ENCODE data around the gene SNAP47.

Gene SNAP47

DNA sequence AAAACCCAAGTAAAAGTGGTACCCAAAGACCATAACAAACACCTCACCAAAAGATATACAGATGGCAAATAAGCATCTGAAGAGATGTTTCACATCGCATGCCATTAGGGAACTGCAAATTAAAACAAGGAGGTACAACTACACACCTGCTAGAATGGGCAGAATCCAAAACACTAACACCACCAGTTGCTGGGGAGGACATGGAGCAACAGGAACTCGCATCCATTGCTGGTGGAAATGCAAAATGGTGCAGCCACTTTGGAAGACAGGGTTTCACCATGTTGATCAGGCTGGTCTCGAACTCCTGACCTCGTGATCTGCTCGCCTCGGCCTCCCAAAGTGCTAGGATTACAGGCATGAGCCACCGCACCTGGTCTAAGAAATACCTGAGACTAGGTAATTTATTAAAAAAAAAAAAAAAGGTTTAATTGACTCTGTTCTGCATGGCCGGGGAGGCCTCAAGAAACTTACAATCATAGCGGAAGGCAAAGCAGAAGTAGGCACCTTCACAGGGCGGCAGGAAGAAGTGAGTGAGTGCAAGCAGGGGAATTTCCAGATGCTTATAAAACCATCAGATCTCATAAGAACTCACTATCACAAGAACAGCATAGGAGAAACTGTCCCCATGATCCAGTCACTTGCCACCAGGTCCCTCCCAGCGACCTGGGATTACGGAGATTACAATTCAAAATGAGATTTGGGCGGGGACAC is 50.0 kb downstream of the SNAP47 start:
- DNase-seq (ENCODE audit: low read depth in 2 of 2): no peak

- DNase-seq (ENCODE audit: low read depth in 2 of 2): no peak
Measured at GRCh38 chr1:227785805-227786671, 50.8 kb downstream of the SNAP47 start.

DNA sequence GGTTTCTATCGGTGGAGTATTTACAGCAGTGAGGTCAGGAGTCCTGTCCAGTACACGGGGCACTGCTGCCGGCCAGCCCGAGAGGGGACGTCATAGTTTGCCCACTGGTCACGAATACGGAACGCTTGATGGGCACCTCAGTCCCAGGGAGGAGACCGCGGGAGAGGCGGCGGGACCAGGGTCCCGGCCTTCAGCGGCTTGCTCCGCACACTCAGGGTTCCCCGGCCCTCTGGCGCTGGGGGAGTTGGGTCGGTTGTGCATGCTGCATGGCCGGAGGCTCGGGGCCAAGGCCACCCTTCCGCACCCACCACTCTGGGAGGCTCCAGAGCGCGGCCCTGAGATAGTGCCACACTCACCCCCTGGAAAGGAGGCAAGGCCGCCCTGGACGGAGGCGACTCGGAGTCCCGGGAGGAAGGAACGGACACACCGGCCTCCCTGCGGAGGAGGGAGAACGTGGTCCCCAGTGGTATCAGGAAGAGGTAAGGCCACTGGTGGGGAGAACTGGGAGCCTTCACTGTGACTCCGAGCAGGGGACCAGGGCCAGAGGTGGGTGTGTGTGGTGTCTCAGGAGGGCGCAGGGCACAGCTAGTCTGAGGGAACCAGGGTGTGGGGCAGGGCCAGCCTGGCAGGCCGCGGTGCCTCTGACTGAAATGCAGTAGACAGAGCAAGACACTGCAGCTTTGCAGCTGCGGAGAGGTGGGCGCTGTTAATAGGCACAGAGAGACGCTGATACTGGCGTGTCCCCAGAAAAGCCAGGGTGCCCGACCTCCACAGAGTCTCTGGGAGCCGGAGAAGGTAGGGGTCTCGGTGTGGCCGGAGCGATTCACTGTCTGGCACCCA is 51.7 kb downstream of the SNAP47 start:
- DNase-seq (ENCODE audit: low read depth in 2 of 2): no peak

DNA sequence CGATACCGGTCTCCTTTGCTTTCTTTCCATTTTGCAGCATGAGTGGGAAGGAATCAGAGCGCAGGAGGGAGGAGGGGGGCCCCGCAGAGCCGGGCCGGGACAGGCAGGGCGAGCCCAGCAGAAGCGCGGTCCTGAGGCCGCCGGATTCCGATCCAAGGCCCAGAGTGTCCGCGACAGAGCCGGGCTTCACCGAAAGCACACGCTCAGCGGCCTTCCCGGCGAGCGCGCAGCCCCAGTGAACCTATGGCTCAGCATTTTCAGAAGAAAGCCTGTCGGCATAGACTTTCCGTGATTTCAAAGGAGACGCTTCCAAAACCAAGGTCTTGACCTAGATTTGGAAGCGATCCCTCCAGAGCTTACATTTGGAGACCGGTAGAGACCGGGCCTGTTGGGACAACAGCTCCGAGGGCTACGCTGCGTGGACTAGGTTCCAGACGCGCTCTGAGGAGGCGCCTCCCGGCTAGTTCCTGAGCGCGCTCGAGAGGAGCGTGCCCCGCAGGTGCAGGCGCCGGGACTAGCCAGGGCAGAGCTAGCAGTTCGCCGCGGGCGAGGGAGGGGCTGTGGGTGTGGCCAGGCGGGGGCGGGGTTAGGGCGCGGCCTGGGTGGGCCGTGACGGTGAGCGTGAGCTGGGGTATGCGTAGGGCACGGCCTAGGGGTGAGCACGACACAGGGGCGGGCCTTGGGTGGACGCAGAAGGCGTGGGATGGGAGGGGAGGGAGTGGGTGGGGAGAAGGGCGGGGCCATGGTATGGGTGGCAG is 52.5 kb downstream of the SNAP47 start:
- peak; percentile 86 to 90 for DNase-seq (ENCODE audit: low read depth in 2 of 2)

- DNase-seq (ENCODE audit: low read depth in 2 of 2): peak in 1 of 2 donors; percentile 58
Measured at GRCh38 chr1:227788271-227789083, 53.2 kb downstream of the SNAP47 start.

DNA sequence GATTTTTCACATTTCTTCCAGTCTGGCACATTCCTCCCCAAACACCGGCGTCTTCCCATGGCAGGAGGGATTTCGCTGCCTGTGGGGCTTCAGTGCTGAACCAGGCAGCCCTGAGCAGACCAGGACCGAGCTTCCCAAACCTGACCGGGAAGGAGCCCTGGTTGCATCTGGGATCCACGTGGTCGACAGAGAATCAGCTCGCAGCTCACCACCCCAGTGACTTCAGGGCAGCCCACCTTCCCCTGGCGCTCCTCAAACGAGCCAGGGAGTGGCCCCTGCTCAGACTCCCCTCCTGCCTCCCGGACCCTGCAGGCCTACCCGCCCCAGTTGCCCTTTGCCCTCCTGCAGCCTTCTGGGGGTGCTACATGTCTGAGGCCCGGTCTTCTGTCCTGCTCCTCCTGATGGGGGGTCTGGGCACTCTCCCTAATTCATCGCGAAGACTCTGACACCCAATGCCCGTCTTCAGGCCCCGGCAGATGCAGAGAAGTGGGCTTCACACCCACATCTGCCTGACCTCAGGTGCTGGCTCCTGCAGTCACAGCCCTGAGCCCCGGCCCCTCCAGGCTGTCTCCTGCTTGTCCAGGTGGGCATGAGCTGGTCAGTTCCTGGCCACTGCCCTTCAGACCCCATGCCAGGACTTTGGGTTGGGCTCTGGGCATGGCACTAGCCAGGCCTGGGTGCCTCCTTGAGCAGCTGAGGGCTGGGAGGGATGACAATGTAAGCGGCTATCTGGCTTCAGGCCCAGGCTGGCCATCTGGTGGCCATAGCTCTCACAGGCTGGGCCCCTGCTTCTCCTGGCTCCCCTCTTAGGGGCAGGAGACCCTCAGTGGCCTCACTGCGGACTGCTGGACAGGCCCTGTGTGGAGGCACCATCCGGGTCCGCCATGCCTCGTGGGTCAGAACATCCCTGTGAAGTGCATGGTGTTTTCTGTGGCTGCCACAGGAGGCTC is 54.1 kb downstream of the SNAP47 start:
- no peak for DNase-seq (ENCODE audit: low read depth in 2 of 2)

DNA sequence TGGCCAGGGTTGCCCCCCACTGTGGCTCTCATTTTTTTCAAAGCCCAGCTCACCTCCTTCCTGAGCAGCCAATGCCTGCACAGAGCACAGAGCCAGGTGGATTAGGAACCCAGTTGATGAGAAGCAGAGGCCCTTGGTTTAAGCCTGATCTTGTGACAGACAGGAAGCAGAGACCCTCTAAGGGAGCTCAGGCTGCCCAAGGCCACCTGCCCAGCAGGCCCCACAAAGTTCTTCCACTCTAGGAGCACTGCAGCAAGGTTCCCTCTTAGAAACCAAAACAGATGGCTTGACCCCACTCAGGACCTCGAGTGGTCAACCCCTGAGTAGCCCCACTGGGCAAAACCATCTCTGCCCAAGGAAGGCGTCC is 54.8 kb downstream of the SNAP47 start:
- DNase-seq (ENCODE audit: low read depth in 2 of 2): no peak

DNA sequence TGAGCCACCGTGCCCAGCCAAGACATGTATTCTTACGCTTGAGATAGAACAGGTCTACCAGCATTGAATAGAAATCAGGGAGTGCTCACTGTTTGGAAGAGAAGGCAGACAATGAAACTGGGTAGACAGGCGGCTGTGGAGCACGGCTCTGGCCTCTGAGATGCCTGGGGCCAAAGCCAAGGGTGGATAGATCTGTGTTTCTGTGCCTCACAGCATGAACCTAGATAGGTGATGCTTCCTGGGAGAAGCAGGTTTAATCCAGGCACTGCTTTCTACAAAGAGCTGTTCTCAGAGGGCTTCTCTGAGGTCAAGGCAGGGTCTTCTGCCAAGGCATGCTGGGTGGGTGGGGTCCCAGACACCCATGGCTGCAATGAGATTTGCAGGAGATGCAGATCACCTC is 55.6 kb downstream of the SNAP47 start:
- DNase-seq (ENCODE audit: low read depth in 2 of 2): no peak

DNA sequence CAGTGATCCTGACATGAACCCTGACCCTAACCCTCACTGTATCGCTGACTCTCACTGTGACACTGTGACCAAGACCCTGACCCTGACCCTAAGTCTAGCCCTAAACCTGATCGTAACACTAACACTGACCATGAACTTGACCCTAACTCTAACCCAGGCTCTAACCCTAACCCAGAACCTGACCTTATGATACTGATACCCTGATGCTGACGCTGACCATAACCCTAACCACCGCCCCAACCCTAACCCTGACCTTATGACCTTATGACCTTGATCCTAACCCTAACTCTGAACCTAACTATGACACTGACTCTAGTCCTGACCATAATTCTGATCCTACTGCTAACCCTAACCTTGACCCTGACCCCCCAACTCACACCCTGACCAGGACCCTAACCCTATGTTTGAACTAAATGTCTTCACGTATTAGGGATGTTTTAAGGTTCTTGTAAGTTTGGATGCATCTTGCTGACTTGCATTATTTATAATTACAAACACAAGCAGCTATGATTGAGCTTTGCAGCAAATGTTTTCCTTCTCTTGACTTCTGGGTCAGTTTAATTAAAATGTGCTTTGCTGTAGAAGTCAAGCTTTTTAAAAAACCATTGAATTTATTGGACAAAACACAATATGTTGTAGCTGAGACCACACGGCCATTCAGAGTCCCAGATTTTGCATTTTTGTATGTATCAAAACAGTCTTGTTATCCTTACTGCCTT is 56.3 kb downstream of the SNAP47 start:
- no peak for DNase-seq (ENCODE audit: low read depth in 2 of 2)

DNA sequence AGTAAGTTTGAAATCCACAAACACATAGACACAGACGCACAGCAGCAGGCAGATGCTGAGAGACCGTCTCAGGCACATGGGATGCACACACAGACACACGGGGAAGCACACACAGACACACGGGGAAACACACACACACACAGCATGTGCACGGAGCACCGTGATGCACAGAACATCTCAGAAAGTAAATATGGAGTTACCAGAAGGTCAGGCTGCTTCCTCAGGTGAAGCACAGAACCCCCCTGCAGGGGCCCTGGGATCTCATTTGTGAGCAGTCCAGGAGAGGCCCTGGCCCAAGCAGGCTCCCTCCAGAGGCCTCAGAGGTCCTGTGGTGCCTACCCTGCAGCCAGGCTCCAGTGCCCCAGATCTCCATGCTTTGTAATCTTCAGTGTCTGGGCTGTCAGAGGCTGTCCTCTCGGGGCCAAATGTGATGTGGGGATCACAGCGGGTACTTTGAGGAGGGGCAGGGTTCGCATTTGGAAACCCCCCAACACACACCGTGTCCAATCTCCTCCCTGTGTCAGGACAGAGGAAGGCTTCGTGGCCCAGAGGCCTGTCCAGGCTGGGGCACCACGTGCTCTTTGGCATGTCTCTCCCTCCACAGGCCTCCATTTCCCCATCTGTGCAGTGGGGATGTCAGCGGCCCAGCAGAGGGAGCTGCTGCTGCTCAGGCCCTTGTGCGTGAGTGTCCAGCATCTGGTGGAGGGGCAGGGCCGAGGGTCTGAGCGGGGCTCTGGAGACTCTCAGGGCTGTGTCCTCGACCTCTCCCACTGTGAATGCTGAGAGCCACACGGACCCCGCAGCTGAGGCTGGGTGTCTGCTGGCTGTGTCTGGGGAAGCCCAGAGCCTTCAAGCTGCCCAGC is 57.2 kb downstream of the SNAP47 start:
- no peak for DNase-seq (ENCODE audit: low read depth in 2 of 2)

GRCh38 chr1:227793079-227793947 is 58.1 kb downstream of the SNAP47 start:
- no peak for DNase-seq (ENCODE audit: low read depth in 2 of 2)

GRCh38 chr1:227793948-227794816 is 58.9 kb downstream of the SNAP47 start:
- DNase-seq (ENCODE audit: low read depth in 2 of 2): no peak

- DNase-seq (ENCODE audit: low read depth in 2 of 2): no peak
Measured at GRCh38 chr1:227794817-227795192, 59.6 kb downstream of the SNAP47 start.

GRCh38 chr1:227795732-227796131 is 60.5 kb downstream of the SNAP47 start:
- DNase-seq (ENCODE audit: low read depth in 2 of 2): no peak

GRCh38 chr1:227796359-227796915 is 61.2 kb downstream of the SNAP47 start:
- DNase-seq (ENCODE audit: low read depth in 2 of 2): no peak

- no peak for DNase-seq (ENCODE audit: low read depth in 2 of 2)
Measured at GRCh38 chr1:227797144-227797543, 61.9 kb downstream of the SNAP47 start.

Measured in stimulated activated CD4-positive, alpha-beta T cell treated with anti-CD3 and anti-CD28 coated beads, Interleukin-15, amount 100 ng/mL, for 48 hours (primary cell).